Activated CD4-positive, alpha-beta memory T cell treated with anti-CD3 and anti-CD28 coated beads for 36 hours (primary cell): ENCODE measurements around the gene GZF1. TPM values are rescaled to one million over a fixed set of nuclear protein-coding genes. Genes with fewer than 3 reads are reported as not detected.

ENCODE experiments used
- CTCF ChIA-PET: fragments of 350-600 bp; sonication (Branson Sonifier 250); formaldehyde crosslinking; loops from one replicate; lab custom pipeline; 2021; ENCODE audit warnings: antibody characterized with exemption, inconsistent platforms; lab: Charles Lee
- POLR2A ChIA-PET: fragments of 350-600 bp; sonication (Branson Sonifier 250); formaldehyde crosslinking; loops from one replicate; lab custom pipeline; 2021; ENCODE audit warnings: antibody characterized with exemption; lab: Charles Lee
- DNase-seq: peaks from one replicate; pipeline ENCODE4 v3.0.0-alpha.2; 2020
- H3K27ac Mint-ChIP-seq: one replicate; pipeline ENCODE4 v1.8.0; 2021; ENCODE audit warnings: mixed read lengths
- H3K27me3 Mint-ChIP-seq: one replicate; pipeline ENCODE4 v1.8.0; 2021; ENCODE audit warnings: mixed read lengths
- H3K36me3 Mint-ChIP-seq: one replicate; pipeline ENCODE4 v1.8.0; 2021; ENCODE audit warnings: mixed read lengths
- H3K4me1 Mint-ChIP-seq: one replicate; pipeline ENCODE4 v1.8.0; 2021; ENCODE audit warnings: low read depth, mixed read lengths
- H3K4me3 Mint-ChIP-seq: one replicate; pipeline ENCODE4 v1.8.0; 2021; ENCODE audit warnings: mild to moderate bottlenecking, mixed read lengths
- H3K9me3 Mint-ChIP-seq: one replicate; pipeline ENCODE4 v1.8.0; 2021; ENCODE audit warnings: mixed read lengths
- intact Hi-C: fragments of 100-400 bp; cut with micrococcal nuclease; formaldehyde crosslinking; loops from one replicate; pipeline ENCODE4 v1.15.1; 2023
- total RNA-seq, 2 experiments: library from RNA; stranded (reverse); gene quantifications; one replicate each; pipeline ENCODE4 v1.2.3, GENCODE V29; 2021

GZF1 gene
- total RNA-seq, 2 experiments from 2014 or later = 6.6 to 7.5 TPM

DNA sequence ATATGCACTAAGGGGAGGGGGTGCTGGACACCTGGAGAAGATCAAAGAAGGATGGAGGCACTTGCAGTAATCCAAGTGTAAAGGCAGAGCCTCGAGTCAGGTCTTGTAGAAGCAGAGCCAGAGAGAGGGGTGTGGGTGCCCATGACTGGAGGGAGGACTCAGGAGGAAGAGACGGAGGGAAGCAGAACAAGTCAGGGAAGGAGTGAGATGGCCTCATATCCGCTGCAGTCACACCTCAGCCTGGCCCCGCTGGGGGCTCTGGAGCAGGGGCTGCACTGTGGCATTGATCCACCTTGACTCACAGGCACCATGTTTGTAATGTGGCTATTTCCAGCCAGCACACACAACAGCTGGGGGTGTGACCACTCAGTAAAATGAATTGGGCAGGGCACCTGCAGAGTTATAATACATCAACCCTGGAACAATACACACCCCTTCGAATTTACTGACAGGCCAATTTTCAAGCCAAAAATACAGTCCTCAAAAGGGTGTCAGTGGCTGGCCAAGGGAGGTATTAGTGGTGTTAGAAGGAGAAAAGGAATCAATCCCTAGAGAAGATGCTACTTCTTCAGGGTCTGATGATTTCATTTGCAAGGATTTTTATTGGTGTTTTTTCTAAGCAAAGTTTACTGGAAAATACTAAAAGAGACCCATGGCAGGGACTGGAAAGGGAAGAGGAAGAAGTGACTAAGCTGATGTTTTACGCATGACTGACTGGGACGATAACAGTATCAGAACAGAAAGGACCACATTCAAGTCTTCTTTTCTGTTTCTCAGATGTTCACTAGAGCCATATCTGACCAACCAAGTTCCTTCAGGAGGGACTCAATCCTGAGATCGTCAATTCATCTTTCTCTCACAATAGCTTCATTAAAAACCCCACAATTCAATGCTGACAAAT is 30.3 kb upstream of the GZF1 start:
- H3K36me3 Mint-ChIP-seq = no peaks in the 10 kb centered on the region
- no peaks in the 10 kb centered on the region for H3K9me3 Mint-ChIP-seq
- no peak overlapping the region for H3K4me3 Mint-ChIP-seq
- intact Hi-C loops = no loop called here
- no peak overlapping the region for H3K27ac Mint-ChIP-seq
- POLR2A ChIA-PET = no interaction called here
- no peak for DNase-seq
- no peaks in the 10 kb centered on the region for H3K4me1 Mint-ChIP-seq
- H3K27me3 Mint-ChIP-seq = no peaks in the 10 kb centered on the region
- CTCF ChIA-PET = no interaction called here

DNA sequence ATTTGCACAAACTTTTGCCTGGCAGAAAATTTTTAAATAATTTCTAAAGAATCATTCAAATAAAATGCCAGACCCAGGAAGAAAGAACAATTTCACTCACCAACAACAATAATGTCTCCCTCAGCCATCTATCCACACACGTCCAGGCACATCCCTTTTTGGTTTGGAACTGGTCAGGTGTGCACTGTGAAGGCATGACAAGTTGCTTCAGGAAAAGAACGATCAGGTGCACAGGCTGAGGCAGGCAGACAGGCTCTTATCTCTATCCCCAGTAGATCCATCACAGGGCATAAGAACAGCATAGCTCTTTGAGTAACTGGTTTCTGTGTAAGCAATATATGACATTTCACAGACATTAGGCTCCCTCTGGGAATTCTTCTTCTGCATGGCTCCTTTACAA is 29.5 kb upstream of the GZF1 start:
- ChIA-PET POLR2A (no interaction called here), CTCF (no interaction called here)
- Mint-ChIP-seq H3K9me3 (no peaks in the 10 kb centered on the region), H3K36me3 (no peaks in the 10 kb centered on the region), H3K4me1 (no peaks in the 10 kb centered on the region), H3K4me3 (no peak overlapping the region), H3K27me3 (no peaks in the 10 kb centered on the region), H3K27ac (no peak overlapping the region)
- DNase-seq = no peak
- intact Hi-C loops = no loop called here

DNA sequence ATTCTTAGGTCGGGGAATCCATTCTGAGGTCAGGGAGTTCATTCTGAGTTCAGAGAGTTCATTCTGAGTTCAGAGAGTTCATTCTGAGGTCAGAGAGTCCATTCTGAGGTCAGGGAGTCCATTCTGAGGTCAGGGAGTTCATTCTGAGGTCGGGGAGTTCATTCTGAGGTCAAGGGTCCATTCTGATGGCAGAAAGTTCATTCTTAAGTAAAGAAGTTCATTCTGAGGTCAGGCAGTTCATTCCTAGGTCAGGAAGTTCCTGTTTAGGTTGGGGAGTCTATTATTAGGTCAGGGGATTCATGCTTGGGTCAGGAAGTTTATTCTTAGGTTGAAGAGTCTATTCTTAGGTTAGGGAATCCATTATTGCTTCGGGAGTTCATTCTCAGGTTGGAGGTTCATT is 27.9 kb upstream of the GZF1 start:
- ChIA-PET POLR2A (interaction anchor here (1.3 kb wide), 1 partner anchor 16 kb away, joined by 3 read pairs; no protein-coding TSS in a partner anchor), CTCF (no interaction called here)
- H3K27me3 Mint-ChIP-seq = no peaks in the 10 kb centered on the region
- no peaks in the 10 kb centered on the region for H3K4me1 Mint-ChIP-seq
- no peak for DNase-seq
- no peak overlapping the region for H3K27ac Mint-ChIP-seq
- H3K4me3 Mint-ChIP-seq = no peak overlapping the region
- intact Hi-C loops = no loop called here
- H3K9me3 Mint-ChIP-seq = no peaks in the 10 kb centered on the region
- no peaks in the 10 kb centered on the region for H3K36me3 Mint-ChIP-seq

DNA sequence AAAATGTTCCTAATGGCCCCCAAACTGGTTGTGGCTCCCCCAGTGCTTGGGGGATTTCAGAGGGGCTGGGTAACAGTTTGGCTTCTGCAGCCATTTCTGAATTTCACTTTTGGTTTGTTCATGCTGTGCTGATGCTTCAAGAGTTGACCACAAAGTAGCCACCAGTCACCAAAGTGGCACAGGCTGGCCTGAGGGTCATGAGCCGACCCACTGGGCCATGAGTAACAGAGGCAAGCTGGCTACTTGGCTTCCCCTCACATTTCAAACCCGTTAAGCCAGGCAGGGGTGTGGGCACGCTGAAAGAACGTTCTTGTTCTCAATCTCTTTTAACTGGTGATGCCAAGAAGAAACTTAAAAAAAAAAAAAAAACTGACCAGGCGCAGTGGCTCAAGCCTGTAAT is 26.5 kb upstream of the GZF1 start:
- Mint-ChIP-seq H3K9me3 (no peaks in the 10 kb centered on the region), H3K27me3 (no peaks in the 10 kb centered on the region), H3K27ac (no peak overlapping the region), H3K36me3 (no peaks in the 10 kb centered on the region), H3K4me1 (no peaks in the 10 kb centered on the region), H3K4me3 (no peak overlapping the region)
- intact Hi-C loops = no loop called here
- no peak for DNase-seq
- ChIA-PET POLR2A (interaction anchor here (1.3 kb wide), 1 partner anchor 14 kb away, joined by 3 read pairs; no protein-coding TSS in a partner anchor), CTCF (no interaction called here)

DNA sequence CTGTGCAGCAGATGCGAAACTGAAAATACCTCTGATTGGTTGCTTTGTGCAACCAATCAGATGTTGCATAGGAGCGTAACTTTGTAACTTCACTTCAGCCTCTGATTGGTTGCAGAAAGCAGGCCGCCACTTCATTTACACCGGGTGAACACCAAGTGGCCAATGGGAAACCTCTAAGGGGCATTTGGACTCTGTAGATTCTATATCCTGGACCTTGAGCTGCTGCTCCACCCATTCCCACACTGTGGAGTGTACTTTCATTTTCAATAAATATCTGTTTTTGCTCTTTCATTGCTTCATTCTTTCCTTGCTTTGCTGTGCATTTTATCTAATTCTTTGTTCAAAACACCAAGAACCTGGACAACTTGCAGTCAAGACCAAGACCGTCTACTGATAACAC is 25.5 kb upstream of the GZF1 start:
- H3K4me3 Mint-ChIP-seq = no peak overlapping the region
- DNase-seq = no peak
- H3K27me3 Mint-ChIP-seq = no peaks in the 10 kb centered on the region
- POLR2A ChIA-PET = no interaction called here
- H3K4me1 Mint-ChIP-seq = no peaks in the 10 kb centered on the region
- no peak overlapping the region for H3K27ac Mint-ChIP-seq
- H3K36me3 Mint-ChIP-seq = no peaks in the 10 kb centered on the region
- H3K9me3 Mint-ChIP-seq = no peaks in the 10 kb centered on the region
- CTCF ChIA-PET = interaction anchor here (1.0 kb wide), 1 partner anchor 85 kb away, joined by 3 read pairs; the partner anchor contains the start of gene NAPB
- intact Hi-C loops = no loop called here

DNA sequence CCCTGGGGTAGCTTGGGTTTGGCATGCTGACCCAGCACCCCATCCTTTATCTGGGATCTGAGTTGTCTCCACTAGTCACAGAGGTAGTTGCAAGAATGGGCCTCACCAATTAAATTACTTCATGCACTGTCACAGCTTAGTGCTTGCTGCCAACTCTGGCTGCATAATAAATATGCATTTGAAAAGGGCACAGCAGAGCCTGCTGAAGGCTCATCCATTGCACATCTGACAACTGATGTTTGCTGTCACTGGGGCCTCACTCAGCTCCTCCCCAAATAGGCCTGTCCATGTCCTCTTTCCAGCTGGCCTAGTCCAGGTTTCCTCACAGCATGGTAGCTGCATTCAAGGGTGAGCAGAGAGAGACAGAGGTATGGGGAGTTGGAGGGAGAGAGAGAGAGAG is 24.7 kb upstream of the GZF1 start:
- POLR2A ChIA-PET = no interaction called here
- no peak overlapping the region for H3K4me3 Mint-ChIP-seq
- no peaks in the 10 kb centered on the region for H3K9me3 Mint-ChIP-seq
- H3K27me3 Mint-ChIP-seq = no peaks in the 10 kb centered on the region
- no peak for DNase-seq
- H3K36me3 Mint-ChIP-seq = no peaks in the 10 kb centered on the region
- CTCF ChIA-PET = interaction anchor here (1.0 to 1.5 kb wide), 2 partner anchors 13 to 84 kb away, joined by 3 read pairs; partner anchors contain the start of genes NAPB and NXT1
- H3K27ac Mint-ChIP-seq = no peak overlapping the region
- H3K4me1 Mint-ChIP-seq = no peaks in the 10 kb centered on the region
- intact Hi-C loops = no loop called here

DNA sequence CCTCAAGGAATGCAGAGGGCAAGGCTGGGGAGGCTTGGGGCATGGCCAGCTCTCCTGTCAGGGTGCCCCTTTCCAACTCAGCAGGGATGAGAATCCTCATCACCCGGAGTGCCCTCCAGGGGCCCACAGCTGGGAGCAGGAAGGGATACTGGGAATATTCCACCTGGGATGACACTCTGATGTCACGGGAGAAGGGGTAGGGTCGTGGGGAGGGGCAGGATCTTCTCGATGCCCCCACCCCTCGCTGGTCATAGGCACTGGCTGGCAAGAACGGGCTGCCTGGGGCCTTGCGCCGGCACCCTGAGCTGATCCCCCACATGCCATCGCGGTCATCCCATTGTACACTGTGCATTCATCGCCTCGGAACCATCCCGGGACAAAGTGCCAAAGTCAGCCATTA is 22.0 kb upstream of the GZF1 start:
- intact Hi-C loops = loop anchor here (2.0 to 10.0 kb wide), 2 partner anchors 649 to 1005 kb away; no protein-coding TSS in a partner anchor
- Mint-ChIP-seq H3K4me3 (no peak overlapping the region), H3K36me3 (no peaks in the 10 kb centered on the region), H3K4me1 (no peaks in the 10 kb centered on the region), H3K27me3 (no peaks in the 10 kb centered on the region), H3K9me3 (no peaks in the 10 kb centered on the region), H3K27ac (no peak overlapping the region)
- CTCF ChIA-PET = interaction anchor here (1.2 to 2.2 kb wide), 2 partner anchors 11 to 649 kb away, joined by 3 to 18 read pairs; partner anchors contain the start of gene NXT1
- no peak for DNase-seq
- POLR2A ChIA-PET = no interaction called here

DNA sequence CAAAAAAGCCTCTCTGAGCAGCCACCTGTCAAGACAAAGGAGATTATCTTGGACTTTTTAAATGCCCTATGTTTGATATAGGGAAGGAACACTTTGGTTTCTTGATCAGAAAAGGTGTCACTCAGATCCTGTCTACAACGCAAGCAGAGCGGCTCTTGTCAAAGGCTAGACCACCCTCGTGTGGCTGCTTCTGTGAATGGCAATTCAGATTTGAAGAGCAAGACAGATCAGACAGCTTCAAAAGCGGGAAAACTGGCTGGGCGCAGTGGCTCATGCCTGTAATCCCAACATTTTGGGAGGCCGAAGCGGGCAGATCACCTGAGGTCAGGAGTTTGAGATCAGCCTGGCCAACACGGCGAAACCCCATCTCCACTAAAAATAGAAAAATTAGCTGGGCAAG is 21.5 kb upstream of the GZF1 start:
- no peaks in the 10 kb centered on the region for H3K9me3 Mint-ChIP-seq
- ChIA-PET POLR2A (no interaction called here), CTCF (interaction anchor here (0.7 to 2.2 kb wide), 2 partner anchors 297 to 649 kb away, joined by 3 to 18 read pairs; no protein-coding TSS in a partner anchor)
- H3K4me3 Mint-ChIP-seq = no peak overlapping the region
- H3K4me1 Mint-ChIP-seq = no peaks in the 10 kb centered on the region
- H3K27me3 Mint-ChIP-seq = no peaks in the 10 kb centered on the region
- DNase-seq = peak; percentile 49
- intact Hi-C loops = loop anchor here (2.0 to 10.0 kb wide), 2 partner anchors 650 to 1006 kb away; no protein-coding TSS in a partner anchor
- no peak overlapping the region for H3K27ac Mint-ChIP-seq
- no peaks in the 10 kb centered on the region for H3K36me3 Mint-ChIP-seq

DNA sequence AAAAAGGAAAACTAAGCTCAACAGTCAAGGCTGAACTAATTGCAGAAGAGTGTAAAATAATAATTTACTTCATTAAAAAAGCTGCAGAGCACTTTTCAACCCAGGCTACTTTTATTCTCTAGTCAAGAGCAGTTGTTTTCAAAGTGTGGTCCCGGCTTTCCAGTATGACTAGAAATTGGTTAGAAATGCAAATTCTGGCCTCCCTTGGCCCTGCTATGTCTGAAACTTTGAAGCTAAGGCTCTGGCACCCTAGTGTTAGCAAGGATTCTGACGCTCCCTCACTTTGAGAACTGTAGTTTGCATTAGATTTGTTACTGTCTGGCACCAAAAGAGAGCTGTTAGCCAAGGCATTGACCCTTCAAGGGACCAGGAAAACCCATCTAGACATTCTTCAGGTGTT is 20.9 kb upstream of the GZF1 start:
- ChIA-PET POLR2A (no interaction called here), CTCF (interaction anchor here (0.7 to 2.2 kb wide), 2 partner anchors 298 to 650 kb away, joined by 3 to 18 read pairs; no protein-coding TSS in a partner anchor)
- no peaks in the 10 kb centered on the region for H3K4me1 Mint-ChIP-seq
- H3K4me3 Mint-ChIP-seq = no peak overlapping the region
- H3K27me3 Mint-ChIP-seq = no peaks in the 10 kb centered on the region
- no peak overlapping the region for H3K27ac Mint-ChIP-seq
- intact Hi-C loops = loop anchor here (2.0 to 10.0 kb wide), 2 partner anchors 650 to 1006 kb away; no protein-coding TSS in a partner anchor
- no peaks in the 10 kb centered on the region for H3K36me3 Mint-ChIP-seq
- no peaks in the 10 kb centered on the region for H3K9me3 Mint-ChIP-seq
- no peak for DNase-seq

DNA sequence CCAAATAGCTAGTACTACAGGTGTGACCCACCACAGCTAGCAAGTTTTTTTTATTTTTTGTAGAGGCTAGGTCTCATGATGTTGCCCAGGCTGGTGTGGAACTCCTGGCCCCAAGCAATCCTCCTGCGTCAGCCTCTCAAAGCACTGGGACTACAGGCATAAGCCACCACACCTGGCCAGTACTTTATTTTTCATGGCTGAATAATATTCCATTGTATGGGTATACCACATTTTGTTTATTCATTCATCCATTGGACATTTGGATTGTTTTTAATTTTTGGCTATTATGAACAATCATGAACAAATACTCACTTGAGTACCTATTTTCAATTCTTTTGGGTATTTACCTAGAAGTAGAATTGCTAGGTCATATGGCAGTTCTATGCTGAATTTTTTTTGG is 18.4 kb upstream of the GZF1 start:
- no peak overlapping the region for H3K4me3 Mint-ChIP-seq
- no peaks in the 10 kb centered on the region for H3K36me3 Mint-ChIP-seq
- CTCF ChIA-PET = no interaction called here
- H3K4me1 Mint-ChIP-seq = no peaks in the 10 kb centered on the region
- no peaks in the 10 kb centered on the region for H3K9me3 Mint-ChIP-seq
- POLR2A ChIA-PET = no interaction called here
- intact Hi-C loops = loop anchor here (10.0 kb wide), 1 partner anchor 1009 kb away; no protein-coding TSS in a partner anchor
- no peak for DNase-seq
- H3K27me3 Mint-ChIP-seq = no peaks in the 10 kb centered on the region
- H3K27ac Mint-ChIP-seq = no peak overlapping the region

DNA sequence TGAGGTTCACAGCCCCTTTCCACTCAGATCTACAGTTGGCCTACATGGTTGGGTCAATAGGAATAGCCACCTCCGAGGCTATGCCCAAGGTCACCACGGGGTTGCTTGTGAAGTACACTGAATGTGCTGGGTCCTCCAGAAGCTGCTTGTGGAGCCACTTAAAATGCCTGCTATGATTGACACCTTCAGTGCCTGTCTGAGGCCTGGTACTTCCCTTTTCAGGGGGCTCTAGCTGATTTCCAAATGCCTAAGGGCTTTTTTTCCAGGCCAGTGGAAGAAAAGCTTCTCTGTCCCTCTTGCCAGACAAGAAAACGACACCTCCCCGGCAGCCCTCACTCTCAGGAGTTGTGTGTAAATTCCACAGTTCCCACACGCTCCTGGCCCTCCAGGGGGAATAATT is 17.6 kb upstream of the GZF1 start:
- intact Hi-C loops = loop anchor here (10.0 kb wide), 1 partner anchor 1010 kb away; no protein-coding TSS in a partner anchor
- Mint-ChIP-seq H3K9me3 (no peaks in the 10 kb centered on the region), H3K27ac (no peak overlapping the region), H3K4me1 (peaks cover 7% of the 10 kb centered on the region), H3K27me3 (no peaks in the 10 kb centered on the region), H3K36me3 (no peaks in the 10 kb centered on the region), H3K4me3 (no peak overlapping the region)
- no peak for DNase-seq
- POLR2A ChIA-PET = no interaction called here
- CTCF ChIA-PET = no interaction called here

DNA sequence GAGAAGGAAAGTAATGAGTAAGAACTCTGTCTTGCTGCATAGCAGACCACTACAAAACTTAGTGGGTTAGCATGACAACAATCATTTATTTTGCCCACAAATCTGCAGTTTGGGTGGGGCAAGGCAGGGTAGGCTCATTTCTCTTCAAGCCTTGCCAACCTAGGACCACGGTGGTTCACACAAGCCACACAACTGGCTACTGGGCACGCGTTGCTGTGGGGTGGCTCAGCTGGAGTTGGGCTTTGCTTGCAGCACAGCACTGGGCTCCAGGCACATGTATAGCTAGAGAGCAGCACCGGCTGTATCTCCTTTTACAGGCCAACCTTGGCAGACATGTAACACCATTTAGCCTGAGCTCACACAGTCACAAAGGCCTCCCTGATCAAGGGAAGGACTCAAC is 16.0 kb upstream of the GZF1 start:
- peaks cover 10% of the 10 kb centered on the region for H3K4me1 Mint-ChIP-seq
- no peak overlapping the region for H3K27ac Mint-ChIP-seq
- H3K9me3 Mint-ChIP-seq = no peaks in the 10 kb centered on the region
- no peaks in the 10 kb centered on the region for H3K27me3 Mint-ChIP-seq
- intact Hi-C loops = loop anchor here (10.0 kb wide), 1 partner anchor 1011 kb away; no protein-coding TSS in a partner anchor
- no peak overlapping the region for H3K4me3 Mint-ChIP-seq
- no peaks in the 10 kb centered on the region for H3K36me3 Mint-ChIP-seq
- ChIA-PET CTCF (interaction anchor here (1.0 to 1.1 kb wide), 2 partner anchors 95 to 96 kb away, joined by 3 read pairs; no protein-coding TSS in a partner anchor), POLR2A (no interaction called here)
- no peak for DNase-seq
